ENCODE data around the gene GCNT3. TPM values are rescaled to one million over a fixed set of nuclear protein-coding genes. Genes with fewer than 3 reads are reported as not detected.

GCNT3 gene
- total RNA-seq (2014; rRNA removed) = 0.23 and 2.2 TPM in 2 replicates
- polyA plus RNA-seq (2012) = 0.53 TPM

DNA sequence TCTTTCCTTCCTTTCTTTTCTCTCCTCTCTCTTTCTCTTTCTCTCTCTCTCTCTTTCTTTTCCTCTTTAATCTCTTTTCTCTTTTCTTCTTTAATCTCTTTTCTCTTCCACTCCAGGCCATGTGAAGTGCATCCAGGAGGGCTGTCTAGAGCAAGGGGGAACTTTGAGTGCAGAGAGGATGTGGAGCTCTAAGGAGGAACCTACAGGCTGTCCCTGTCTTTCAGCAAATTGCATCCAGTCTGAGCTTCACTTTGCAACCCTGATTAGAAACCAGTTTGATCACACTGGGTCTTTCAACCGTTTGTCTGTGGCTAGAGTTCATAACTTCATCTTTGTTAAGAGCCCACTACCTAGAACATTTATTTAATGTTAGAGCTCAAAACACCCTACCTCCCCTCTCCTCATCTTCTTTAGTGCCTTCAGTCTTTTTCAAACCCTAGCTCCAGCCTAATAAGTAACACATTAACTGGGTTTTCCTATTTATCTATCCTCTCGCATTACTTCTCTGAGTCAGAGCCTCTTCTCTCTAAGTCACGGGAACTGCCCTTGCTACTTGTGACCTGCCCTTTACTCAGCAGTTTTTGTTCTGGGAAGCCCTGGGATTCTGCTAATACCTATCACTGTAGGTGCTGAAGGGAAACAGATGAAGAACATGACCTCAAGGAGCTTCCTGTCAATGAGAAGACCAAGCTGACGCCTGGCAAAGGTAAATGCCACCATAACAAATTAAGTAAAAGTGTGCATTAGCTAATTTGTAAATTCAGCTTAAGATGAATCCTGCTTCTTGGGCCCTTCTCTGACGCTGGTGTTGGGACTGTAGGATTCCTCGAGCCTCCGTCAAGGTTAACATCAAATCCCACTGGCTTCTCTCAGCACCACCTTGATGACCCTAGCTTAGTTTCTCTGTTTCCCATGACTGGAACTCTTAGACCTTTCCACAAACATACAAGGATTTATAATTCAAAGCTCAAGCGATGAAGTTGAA, at the start of gene GCNT3:
TSS of gene GCNT3 (plus strand) at position 508 of the 985 bp plus-strand sequence. CDS start 6,456 bp downstream, outside the sequence.
- DNase-seq (ENCODE audit: low read depth) = peak; percentile 62

DNA sequence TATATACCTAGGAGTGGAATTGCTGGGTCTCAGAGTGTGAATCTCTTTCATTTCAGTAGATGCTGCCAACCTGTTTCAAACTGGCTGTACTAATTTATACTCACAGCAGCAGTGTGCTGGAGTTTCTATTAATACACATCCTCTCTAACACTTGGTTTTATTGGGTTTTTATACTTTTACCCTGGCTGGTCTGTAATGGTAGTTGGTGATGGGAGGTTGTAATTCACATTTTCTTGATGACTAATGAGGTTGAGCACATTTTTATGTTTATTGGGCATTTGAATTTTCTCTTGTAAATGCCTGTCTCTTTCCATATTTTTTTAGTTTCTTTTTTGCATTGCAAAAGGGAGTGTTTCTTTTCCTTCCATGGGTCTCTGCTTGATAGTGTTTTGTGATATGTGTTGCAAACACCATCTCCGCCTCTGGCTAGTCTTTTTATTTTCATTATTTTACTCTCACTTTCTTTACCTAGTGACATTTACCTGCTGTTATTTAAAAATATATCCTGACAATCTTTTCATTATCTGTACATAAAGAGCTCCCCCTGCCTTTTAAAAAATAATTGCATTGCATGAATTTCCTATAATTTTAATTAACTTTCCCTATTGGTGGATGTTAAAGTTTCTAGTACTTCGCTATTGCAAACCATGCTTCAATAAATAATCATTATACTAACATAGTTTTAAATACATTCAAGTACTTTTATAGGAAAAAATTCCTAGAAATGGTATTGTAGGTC, 49.0 kb upstream of the GCNT3 start:
- DNase-seq (ENCODE audit: low read depth) = no peak

DNA sequence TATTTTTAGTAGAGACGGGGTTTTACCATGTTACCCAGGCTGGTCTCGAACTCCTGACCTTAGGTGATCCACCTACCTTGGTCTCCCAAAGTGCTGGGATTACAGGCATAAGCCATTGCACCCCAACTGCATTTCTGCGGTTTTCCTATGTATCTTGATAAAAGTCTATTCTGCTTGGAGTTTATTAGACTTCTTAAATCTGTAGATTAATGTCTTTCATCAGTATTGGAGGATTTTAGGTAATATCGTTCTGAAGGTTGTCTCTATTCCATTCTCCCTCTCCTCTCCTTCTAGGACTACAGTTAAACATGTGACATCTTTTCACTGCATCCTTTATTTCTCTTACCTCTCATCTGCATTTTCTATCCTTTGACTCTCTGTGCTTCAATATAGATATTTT, 46.3 kb upstream of the GCNT3 start:
- DNase-seq (ENCODE audit: low read depth) = no peak

DNA sequence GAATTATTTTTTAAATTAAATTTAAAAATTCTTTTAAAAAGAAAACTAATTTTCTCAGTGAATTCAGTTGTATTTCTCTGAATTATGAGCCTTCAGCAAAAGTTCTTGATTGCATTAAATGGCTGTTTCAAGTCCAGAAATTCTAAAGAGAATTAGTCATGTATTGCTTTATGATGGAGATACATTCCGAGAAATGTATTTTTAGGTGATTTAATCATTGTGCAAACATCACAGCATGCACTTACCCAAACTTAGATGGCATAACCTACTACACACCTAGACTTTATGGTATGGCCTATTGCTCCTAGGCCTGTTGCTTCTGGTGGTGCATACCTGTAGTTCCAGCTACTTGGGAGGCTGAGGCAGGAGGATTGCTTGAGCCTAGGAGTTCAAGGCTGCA, 44.3 kb upstream of the GCNT3 start:
- no peak for DNase-seq (ENCODE audit: low read depth)

DNA sequence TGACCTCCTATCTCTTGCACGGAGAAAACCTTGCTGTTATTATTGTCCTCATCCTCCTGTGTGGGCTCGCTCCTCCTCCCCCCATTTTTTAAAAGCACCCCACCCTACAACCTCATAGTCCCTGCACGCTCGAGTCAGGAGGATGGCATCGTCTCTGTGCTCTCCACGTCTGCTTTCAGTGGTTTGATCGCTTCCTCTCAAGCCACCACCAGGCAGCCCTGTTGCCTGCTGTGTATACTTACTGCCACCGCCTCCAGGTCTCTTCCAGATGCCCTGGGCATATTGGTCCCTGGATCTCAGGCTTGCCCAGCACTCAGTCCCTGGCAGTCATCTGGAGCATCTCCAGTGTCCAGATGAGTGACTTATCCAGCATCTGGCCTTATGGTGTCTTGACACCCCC, 42.1 kb upstream of the GCNT3 start:
- DNase-seq (ENCODE audit: low read depth) = no peak

DNA sequence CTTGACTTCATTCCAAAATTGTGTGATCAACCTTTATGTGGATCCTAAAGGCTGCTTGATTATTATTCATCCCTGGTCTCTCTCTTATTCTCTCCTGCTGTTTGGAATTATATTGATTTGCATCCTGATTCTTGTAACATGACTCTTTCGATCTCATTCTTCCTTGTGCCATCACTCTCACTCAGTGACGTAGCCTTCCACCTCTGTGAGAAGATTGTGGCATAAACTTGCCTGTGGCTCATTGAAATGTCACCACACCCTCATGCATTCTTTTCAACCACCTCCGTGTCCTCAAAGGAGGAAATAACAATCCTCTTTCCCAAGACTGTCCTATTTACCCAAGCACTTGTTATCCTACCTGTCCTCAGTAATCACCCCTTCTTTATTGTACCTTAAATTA, 41.3 kb upstream of the GCNT3 start:
- DNase-seq (ENCODE audit: low read depth) = no peak

DNA sequence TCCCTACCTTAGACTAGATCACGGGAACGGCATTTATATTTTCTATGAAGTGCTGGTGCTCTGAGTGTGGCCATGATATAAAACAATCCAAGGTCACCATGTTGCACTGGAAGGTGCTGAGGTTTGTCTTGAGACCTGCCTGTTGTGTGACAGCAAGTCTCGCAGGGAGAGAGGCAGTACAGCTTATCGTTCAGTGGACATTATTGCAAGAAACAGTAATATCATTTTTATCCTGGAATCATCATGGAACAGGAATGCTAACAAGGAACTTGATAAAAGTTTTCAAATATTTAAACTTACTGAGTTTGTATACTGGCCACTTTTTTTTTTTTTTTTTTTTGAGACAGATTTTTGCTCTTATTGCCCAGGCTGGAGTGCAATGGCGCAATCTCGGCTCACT, 40.0 kb upstream of the GCNT3 start:
- DNase-seq (ENCODE audit: low read depth) = no peak

- no peak for DNase-seq (ENCODE audit: low read depth)
Measured at GRCh38 chr15:59583088-59583487, 28.5 kb upstream of the GCNT3 start.

DNA sequence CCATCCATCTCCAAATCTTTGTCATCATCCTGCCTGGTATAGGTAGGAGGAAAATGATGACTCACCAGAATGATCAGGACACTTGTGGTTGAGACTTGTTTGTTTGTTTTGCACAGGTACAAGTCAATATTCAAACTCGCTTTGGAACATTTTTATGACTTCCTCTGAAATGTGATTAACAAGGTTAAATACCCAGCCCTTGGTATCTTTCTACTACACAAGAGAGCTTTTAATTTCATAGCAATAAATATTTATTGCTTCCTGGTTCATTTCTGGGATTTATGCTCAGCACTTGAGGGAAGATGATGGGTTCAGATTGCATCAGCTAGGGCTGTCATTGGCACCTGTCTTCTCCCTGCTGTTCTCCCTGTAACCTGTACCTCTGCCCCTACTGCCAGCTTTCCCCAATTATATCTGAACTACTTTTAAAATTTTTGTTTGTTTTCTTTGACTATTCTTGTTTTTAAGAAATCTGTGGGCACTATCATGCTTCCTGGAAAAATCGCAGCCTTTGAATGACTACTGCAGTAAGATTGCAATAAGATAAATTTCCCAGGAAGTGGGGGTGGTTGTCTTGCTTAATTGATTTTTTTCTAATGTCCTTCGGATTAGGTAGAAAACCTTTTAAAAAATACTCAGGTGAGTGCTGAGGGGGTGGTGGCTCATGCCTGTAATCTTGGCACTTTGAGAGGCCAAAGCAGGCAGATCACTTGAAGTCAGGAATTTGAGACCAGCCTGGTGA, 24.3 kb upstream of the GCNT3 start:
- no peak for DNase-seq (ENCODE audit: low read depth)

DNA sequence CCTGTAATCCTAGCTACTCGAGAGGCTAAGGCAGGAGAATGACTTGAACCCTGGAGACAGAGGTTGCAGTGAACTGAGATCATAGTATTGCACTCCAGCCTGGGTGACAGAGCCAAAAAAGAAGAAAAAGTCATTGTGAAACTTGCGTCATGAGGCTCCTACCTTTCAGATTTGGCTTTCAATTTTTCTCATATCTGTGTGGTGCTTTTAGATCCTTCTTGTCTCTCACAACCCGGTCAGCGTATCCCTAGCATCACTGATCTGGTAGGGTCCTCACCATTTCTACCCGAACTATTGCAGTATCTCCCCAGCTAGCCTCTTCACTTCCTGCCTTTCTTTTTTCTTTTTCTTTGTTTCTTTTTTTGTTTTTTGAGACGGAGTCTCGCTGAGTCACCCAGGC, 21.6 kb upstream of the GCNT3 start:
- DNase-seq (ENCODE audit: low read depth) = no peak

DNA sequence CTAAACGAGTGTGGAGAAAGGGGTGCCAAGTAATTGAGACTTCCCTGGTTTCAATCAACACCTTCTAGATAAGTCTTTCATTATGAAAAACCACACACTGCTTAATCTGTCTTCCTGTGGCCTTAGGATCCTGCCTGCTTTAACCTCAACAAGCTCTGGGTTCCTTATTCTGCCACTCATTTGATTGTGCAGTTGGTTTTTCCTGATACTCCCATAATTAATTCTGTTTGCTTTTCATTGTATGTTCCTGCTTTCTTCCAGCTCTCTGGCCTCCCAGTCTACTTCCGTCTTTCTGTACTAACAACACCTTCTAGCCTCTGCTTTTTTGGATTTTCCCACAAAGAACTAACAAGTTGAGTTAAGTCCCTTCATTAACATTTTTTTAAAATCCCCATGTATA, 20.2 kb upstream of the GCNT3 start:
- no peak for DNase-seq (ENCODE audit: low read depth)

- DNase-seq (ENCODE audit: low read depth) = peak; percentile 55
Measured at GRCh38 chr15:59594493-59594942, 17.1 kb upstream of the GCNT3 start.

- DNase-seq (ENCODE audit: low read depth) = no peak
Measured at GRCh38 chr15:59594991-59595390, 16.6 kb upstream of the GCNT3 start.

GRCh38 chr15:59595434-59595915, 16.1 kb upstream of the GCNT3 start:
- no peak for DNase-seq (ENCODE audit: low read depth)

- no peak for DNase-seq (ENCODE audit: low read depth)
Measured at GRCh38 chr15:59596640-59597039, 14.9 kb upstream of the GCNT3 start.

DNA sequence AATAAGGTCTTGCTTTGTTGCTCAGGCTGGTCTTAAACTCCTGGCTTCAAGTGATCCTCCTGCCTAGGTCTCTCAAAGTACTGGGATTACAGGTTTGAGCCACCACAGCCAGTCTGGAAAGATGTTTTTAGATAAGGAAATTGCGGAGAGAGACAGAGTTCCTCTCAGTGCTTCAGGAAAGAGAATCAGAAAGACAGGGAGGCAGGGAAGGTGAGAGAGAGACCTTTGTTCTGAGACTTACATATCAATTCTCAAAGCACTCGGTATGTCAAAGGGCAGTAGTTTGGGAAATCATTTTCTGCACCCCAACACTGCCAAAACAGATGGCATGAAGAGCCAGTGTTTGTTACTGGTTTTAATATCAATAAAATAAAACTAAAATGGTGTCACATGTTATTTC, 13.1 kb upstream of the GCNT3 start:
- no peak for DNase-seq (ENCODE audit: low read depth)

DNA sequence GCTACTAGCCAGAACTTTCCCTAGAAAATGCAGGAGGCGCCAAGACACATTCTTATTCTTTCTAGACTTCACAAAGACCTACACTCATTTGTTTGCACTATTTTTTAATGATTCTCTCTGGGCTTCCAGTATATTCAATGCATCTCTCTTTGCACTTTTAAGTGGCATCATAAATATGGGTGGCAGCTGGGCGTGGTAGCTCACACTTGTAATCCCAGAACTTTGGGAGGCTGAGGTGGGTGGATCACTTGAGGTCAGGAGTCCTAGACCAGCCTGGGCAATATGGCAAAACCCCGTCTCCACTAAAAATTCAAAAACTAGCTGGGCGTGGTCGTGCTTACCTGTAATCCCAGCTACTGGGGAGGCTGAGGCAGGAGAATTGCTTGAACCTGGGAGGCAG, 5.6 kb upstream of the GCNT3 start:
- no peak for DNase-seq (ENCODE audit: low read depth)

DNA sequence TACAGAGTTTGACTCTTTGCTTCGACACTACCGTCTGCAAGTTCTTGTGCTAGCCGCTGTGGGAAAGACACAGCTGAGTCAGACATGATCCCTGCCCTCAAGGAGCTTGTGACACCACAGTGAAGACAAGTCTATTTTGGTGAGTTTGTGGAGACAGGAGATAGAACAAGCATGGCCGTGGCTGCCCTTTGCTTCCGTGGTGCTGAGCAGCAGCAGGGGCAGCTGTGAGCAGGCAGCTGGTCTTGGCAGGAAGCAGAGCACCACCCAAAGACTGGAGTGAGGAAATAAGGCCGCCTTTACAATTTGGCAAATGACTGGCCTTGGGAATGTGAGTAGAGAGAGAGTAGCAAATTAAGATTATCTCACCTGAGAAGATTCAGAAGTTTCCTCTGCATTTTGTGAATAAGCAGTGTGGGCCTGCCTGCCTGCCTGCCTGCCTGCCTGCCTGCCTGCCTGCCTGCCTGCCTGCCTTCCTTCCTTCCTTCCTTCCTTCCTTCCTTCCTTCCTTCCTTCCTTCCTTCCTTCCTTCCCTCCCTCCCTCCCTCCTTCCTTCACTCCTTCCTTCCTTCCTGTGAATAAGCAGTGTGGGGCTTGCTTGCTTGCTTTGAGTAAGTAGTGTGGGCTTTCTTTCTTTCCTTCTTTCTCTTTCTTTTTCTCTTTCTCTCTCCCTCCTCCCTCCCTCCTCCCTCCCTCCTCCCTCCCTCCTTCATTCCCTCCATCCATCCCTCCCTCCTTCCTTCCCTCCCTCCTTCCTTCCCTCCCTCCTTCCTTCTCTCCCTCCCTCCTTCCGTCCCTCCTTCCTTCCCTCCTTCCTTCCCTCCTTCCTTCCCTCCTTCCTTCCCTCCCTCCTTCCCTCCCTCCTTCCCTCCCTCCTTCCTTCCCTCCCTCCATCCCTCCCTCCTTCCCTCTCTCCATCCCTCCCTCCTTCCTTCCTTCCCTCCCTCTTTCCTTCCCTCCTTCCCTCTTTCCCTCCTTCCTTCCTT, 1.6 kb upstream of the GCNT3 start:
- DNase-seq (ENCODE audit: low read depth) = peak; percentile 21

- no peak for DNase-seq (ENCODE audit: low read depth)
Measured at GRCh38 chr15:59614153-59614552, 2.6 kb downstream of the GCNT3 start.

- no peak for DNase-seq (ENCODE audit: low read depth)
Measured at GRCh38 chr15:59615661-59616060, 4.1 kb downstream of the GCNT3 start.

Measured in LHCN-M2 (cell line).